Upper lobe of right lung (tissue), 1 donor: ENCODE measurements around the gene TBC1D3. TPM values are rescaled to one million over a fixed set of nuclear protein-coding genes. Genes with fewer than 3 reads are reported as not detected.
A peak's percentile ranks its signal among the peaks of the same experiment; 100 is the strongest.
"Not testable (repeated sequence)": the region's sequence is repeated elsewhere in the genome, so short reads cannot be mapped to it uniquely, and the experiment has no call there.

Experiments
- ATAC-seq: fragments of 200-7000 bp; cut with Tn5 transposase; one replicate; pipeline ENCODE4 v1.9.1; 2020; ENCODE audit warnings: mild to moderate bottlenecking, moderate library complexity
- DNase-seq: peaks from one replicate; pipeline ENCODE4 v3.0.0-alpha.2; 2020
- H3K27ac ChIP-seq: fragments of 200-600 bp; one replicate; pipeline ENCODE4 v1.8.0; 2022
- H3K27me3 ChIP-seq: fragments of 200-600 bp; one replicate; pipeline ENCODE4 v1.8.0; 2022; ENCODE audit warnings: mild to moderate bottlenecking
- H3K36me3 ChIP-seq: fragments of 200-600 bp; one replicate; pipeline ENCODE4 v1.8.0; 2022
- H3K4me1 ChIP-seq: fragments of 200-600 bp; one replicate; pipeline ENCODE4 v1.8.0; 2022
- H3K4me3 ChIP-seq: fragments of 200-600 bp; one replicate; pipeline ENCODE4 v1.8.0; 2022; ENCODE audit warnings: mild to moderate bottlenecking
- H3K9me3 ChIP-seq: fragments of 200-600 bp; one replicate; pipeline ENCODE4 v1.8.0; 2022
- intact Hi-C: fragments of 100-400 bp; cut with DNase I; formaldehyde crosslinking; loops from one replicate; pipeline ENCODE4 v1.11.0; 2022
- long read RNA-seq: library from polyadenylated mRNA; unstranded; transcript quantifications from one replicate; pipeline ENCODE4 v2.0.0, GENCODE V29; 2021
- total RNA-seq: library from RNA; stranded (reverse); fragmentation: NEBNext Ultra II Directional; extraction: Animal tissue kit (Norgen Biotek cat#: 25700); gene quantifications from one replicate; pipeline ENCODE4 v1.2.1, GENCODE V29; 2021
- donor health status: DM: no; HTN: yes; CAD: no; lungs with severe emphysema.

TBC1D3 gene
- total RNA-seq, result not detected
- long read RNA-seq, partial matches to known transcripts, result 11 of 45 reads
- long read RNA-seq, other reads (novel, unspliced or antisense), result 34 of 45 reads

GRCh38 chr17:38192455-38192854, at the start of gene TBC1D3:
TBC1D3 (minus strand) TSS chr17:38192555; CDS start chr17:38191029, 1,526 bp downstream.
- DNase-seq, H3K4me1 ChIP-seq, H3K36me3 ChIP-seq, ATAC-seq, H3K27ac ChIP-seq, H3K9me3 ChIP-seq, H3K4me3 ChIP-seq, H3K27me3 ChIP-seq, intact Hi-C loops: not testable (repeated sequence)

GRCh38 chr17:38232790-38233189, 40.4 kb upstream of the TBC1D3 start:
- H3K27me3 ChIP-seq, H3K36me3 ChIP-seq, H3K27ac ChIP-seq, DNase-seq, H3K9me3 ChIP-seq, H3K4me3 ChIP-seq, H3K4me1 ChIP-seq, intact Hi-C loops, ATAC-seq: not testable (repeated sequence)

GRCh38 chr17:38225844-38226495, 33.6 kb upstream of the TBC1D3 start:
- DNase-seq, H3K4me1 ChIP-seq, H3K27me3 ChIP-seq, H3K4me3 ChIP-seq, H3K9me3 ChIP-seq, H3K27ac ChIP-seq, intact Hi-C loops, H3K36me3 ChIP-seq: not testable (repeated sequence)
- peak; percentile 20 for ATAC-seq

DNA sequence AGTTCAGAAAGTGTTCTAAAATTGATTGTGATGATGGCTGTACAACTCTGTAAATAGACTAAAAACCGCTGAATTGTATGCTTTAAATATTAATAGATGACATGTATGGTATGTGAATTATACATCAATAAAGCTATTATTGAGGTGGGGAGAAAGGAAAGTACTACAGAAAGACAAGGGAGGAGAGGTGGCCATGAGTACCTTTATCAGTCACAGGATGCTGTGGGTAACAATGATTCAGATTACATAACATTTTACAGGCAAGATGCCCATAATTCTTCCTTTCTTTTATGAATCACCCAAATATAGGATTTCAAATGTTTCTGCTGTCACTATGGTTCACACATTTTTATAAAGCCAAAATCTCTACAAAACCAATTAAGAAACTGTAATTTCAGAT, 28.5 kb upstream of the TBC1D3 start:
- H3K27me3 ChIP-seq, DNase-seq, intact Hi-C loops, H3K9me3 ChIP-seq, H3K4me1 ChIP-seq, H3K36me3 ChIP-seq, ATAC-seq, H3K27ac ChIP-seq, H3K4me3 ChIP-seq: not testable (repeated sequence)

DNA sequence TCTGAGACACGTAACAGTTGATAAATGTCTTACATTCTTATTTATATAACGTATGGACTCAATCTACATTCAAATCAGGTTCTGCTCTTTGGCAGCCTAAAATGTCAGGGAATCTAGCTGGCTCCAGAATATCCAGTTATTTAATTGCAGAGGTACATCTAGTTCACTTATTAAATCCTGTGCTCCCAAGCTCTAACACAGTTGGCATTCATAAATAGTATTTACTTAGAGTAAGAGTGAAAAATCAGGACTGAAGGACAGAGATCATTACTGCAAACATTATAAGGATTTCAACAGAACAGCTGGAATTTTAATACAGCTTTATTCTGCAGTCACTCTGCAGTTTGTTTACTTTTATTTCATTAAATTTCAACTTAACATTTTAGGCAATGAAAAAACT, 7.9 kb upstream of the TBC1D3 start:
- H3K4me1 ChIP-seq, H3K36me3 ChIP-seq, H3K4me3 ChIP-seq, H3K27ac ChIP-seq, ATAC-seq, DNase-seq, intact Hi-C loops, H3K27me3 ChIP-seq, H3K9me3 ChIP-seq: not testable (repeated sequence)

GRCh38 chr17:38134860-38135259, 57.5 kb downstream of the TBC1D3 start:
- H3K36me3 ChIP-seq, H3K27ac ChIP-seq, intact Hi-C loops, H3K4me1 ChIP-seq, H3K27me3 ChIP-seq, H3K9me3 ChIP-seq, H3K4me3 ChIP-seq, ATAC-seq: not testable (repeated sequence)
- DNase-seq, result peak; percentile 75

Other genes with a start within 250 kb of the TBC1D3 start
- 21.8 TPM for gene TBC1D3L, start 203.5 kb downstream of the TBC1D3 start, total RNA-seq
- not detected for gene TBC1D3D, start 188.6 kb downstream of the TBC1D3 start, total RNA-seq
- not detected for gene TBC1D3C, start 123.9 kb downstream of the TBC1D3 start, total RNA-seq
- gene TBC1D3E, start 64.6 kb downstream of the TBC1D3 start, total RNA-seq, result not detected
- 25.7 TPM for gene MRPL45, start 104.6 kb upstream of the TBC1D3 start, total RNA-seq
- gene GPR179, start 151.4 kb upstream of the TBC1D3 start, total RNA-seq, result 0.35 TPM
- 23.7 TPM for gene SOCS7, start 159.3 kb upstream of the TBC1D3 start, total RNA-seq
- 85.1 TPM for gene ARHGAP23, start 235.9 kb upstream of the TBC1D3 start, total RNA-seq